HG02938 (cell line): Measurements from ENCODE around the gene SECISBP2.

Experiments
- ATAC-seq: cut with Tn5 transposase; IDR thresholded peaks from one replicate; pipeline ENCODE4 v1.9.1; 2021; ENCODE audit warnings: mild to moderate bottlenecking, moderate library complexity; ENCODE audit not compliant: unreplicated experiment

The SECISBP2 gene

GRCh38 chr9:89380437-89381307, 62.4 kb downstream of the SECISBP2 start:
- ATAC-seq: no peak

- ATAC-seq: no peak
These were observed 63.0 kb downstream of the SECISBP2 start for GRCh38 chr9:89381308-89381609.

DNA sequence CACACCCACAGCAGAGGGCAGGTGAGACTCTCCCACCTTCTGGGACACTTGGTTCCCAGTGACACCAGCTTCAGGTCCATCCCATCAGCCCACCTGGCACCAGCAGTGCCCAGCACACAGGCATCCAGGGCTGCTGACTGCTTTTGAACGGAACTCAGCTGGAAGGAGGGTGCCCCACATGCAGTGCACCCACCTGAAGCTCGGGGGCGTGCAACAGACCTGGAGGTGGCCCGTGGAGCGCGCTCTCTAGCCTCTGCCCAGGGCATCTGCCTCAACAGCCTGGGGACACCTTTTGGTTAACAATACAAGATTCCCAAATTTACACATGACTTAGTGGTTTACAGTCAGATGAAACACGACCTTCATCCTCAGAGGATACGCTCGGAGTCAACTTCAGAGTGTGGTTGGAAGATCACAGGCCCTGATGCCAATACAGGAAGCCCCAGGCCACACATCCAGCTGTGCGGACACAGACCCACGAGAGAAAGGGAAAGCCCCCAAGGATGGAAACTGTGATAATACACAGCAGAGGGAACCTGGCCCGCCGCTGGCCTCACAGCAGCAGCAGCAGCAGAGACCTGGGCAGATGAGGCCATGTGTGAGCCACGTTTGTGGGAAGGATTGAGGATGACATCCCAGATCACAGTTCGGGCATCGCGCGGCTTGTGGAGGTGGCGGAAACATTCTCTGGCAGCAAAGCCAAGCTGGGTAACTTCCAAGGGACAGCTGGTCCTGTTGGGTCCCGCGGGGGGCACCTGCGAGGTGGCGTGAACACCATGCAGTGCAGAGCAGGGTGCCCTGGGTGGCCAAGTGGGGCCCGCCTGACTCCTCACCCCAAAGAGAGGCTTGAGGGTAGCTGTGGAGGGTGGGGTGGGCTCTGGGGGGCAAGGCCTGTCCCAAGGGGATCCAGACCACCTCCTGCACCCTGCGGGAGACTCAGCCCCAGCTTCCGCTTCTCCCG, 64.0 kb downstream of the SECISBP2 start:
- no peak for ATAC-seq

DNA sequence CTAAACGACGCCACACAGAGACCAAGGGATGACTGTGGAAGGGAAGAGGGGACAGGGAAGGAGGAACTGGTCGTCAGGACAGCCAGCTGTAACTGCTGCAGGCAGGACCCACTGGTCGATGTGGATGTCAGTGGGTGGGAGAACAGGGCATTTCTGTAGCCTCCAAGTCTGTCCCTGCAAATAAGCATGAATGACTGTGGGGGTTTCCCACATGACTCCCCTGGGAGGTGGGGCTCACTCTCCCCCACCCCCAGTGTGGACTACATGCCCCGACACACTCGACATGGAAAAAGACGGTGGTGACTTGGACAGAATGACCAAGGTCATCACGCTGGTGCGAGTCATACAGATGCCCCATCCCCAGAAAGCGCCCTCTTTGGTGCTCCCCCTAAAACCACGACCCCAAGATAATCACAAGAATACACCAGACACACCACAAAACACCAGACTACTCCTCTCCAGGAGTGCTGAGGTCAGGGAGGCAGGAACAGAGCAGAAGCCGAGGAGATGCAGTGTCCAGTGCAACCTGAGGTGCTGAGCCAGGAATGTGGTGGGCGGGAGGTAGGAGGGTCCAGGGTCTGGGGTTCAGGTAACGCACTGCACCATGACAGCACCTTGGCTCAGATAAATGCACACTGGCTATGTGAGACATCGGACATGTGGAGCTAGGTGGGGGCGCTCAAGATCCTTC, 64.9 kb downstream of the SECISBP2 start:
- ATAC-seq: no peak

- ATAC-seq: no peak
These were observed 65.5 kb downstream of the SECISBP2 start for GRCh38 chr9:89383721-89384300.

GRCh38 chr9:89384783-89385182, 66.5 kb downstream of the SECISBP2 start:
- no peak for ATAC-seq

DNA sequence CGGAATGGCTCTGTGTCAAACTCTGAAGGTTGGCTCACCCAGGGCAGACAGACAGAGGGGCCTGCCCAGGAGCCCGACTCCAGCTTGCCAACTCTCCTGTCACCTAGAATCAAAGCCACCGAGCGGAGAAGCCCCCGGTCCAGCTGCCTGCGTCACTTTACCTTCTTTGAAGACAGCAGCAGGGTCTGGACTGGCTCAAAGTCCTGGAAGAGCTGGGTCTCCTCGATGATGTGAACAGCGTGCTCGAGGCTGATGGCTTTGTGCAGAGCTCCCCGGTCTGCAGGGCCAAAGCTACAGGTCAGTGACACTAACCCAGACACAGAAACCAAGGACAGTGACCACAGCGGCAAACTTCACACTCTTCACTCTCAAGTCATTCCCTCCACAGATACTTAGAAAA, 67.9 kb downstream of the SECISBP2 start:
- ATAC-seq: no peak

DNA sequence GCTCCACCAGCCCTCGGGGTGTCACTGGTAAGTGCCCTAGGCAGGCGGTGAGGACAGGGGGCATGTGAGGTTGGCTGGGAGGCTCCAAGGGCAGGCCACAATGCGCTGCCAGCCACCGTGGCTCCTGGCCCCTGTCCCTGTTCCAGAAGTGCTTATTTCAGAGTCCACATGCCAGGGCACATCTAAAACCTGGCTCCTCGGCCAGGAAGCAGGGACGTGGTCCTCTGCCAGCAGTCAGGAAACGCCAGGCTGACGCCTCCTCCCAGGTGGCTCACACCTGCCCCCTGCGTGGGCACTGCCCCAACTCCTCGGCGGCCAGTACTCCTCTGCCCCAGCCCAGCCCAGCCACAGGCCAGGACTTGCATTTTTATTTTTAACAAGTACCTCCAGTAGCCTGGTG, 68.5 kb downstream of the SECISBP2 start:
- ATAC-seq: no peak

- no peak for ATAC-seq
These were observed 69.0 kb downstream of the SECISBP2 start for GRCh38 chr9:89387197-89387849.

- no peak for ATAC-seq
These were observed 70.0 kb downstream of the SECISBP2 start for GRCh38 chr9:89388084-89388867.

DNA sequence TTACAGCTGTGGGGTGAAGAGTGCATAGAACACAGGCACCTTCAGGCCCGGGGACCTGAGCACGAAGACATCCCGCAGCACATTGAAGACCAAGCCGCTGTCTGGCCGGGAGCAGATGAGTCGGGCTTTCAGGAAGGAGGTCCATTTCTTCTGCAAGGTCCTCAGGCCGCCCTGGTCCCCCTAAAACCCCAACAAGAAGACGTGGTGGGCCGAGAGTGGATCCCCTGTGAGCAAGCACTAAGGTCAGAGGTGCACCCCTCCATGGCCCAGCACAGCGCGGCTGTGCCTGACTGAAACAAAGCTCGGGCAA, 70.5 kb downstream of the SECISBP2 start:
- no peak for ATAC-seq

DNA sequence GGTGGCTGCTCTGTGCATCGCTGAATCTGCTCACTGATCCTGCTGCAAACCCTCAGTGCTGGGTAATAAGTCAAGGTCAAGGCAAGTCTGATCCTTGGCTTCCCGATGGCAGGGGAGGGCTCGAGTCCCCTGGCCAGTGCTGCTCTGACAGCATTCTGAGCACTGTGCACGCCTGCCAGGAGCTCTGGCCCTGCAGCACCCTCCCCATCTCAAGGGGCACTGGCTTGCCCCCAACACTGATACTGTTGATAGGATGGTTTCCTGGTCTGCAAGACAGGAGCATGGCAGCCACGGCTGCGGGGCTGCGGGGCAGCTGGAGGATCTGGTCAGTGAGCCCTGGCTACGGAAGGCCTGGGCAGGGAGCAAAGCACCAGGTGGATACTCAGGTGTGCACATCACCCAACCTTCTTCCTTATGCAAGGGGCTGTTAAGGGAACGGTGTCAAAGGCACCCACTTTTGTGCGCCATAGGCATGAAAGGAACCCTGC, 71.8 kb downstream of the SECISBP2 start:
- no peak for ATAC-seq

DNA sequence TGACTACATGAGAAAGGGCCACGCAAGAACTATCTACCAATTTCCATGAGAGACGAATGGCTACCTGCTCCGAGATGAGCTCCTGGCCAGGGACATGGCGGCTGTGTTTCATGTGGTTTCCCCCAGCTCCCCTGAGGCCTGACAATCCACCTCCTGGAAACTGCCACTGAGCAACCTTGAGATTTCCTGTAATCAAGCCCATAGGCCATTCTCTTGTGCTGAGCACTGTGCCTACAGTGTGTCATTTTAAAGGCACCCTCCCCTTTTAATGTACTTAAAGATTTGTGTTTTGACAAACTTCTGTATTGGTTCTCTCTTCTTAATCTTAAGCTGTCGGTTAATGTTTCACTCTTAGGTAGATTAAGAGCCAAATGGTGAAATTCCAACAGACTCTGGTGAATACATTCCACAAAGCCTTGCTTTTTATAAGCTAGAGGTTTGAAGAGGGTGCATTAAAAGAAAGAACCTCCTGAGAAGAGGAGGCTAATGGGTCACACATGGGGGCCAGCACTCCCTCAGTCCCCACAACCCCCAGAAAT, 72.3 kb downstream of the SECISBP2 start:
- no peak for ATAC-seq

GRCh38 chr9:89391585-89391984, 73.3 kb downstream of the SECISBP2 start:
- no peak for ATAC-seq

DNA sequence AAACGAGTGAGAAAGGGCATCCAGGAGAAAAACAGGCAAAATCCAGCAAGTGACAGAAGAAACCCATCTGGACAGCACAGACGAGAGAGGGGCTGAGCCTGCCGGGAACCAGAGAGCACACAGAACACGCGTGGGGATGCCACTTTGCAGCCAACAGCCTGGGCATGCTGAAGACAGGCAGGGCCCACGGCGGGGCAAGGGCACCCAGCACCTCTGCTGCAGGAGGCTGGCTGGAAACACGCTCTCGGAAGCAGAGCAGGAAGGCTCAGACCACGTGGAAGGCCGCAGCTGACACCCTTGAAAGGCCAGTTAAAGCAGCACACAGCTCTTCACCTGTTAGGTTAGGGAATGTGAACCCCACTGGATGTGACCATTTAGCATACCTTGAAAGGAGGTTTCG, 76.1 kb downstream of the SECISBP2 start:
- ATAC-seq: no peak

DNA sequence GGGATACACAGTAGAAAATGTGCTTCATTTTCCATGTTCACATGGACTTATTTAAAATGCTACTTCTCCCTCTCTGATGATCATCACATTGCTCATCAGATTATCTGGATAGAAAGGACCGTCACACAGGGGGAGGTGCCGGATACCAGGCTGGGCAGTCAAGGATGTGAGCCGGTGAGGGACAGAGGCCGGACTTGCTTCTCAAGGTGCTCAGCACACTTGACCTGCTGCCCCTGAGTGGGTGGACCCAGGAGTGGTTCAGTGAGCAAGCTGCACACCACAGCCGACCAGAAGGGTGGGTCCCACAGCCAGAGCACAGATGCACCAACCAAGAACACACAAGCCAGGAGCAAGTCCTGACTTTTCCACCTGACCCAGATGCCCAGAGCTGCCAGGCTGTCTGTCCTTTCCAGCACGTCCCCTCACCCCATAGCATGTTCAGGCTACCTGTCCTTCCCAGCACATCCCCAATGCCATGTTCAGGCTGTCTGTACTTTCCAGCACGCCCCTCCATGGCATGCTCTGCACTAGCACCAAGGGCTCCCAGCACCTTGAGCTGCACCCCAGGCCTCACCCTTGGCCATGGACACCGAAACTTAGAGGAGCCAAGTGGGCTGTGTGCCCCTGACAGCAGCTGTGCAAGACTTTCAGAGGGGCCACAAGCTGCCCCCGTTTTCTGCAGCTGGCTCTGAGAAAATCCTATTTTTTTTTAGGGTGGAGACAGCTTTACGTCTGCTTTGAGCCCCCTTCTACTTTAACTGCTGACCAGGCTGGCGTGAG, 77.8 kb downstream of the SECISBP2 start:
- ATAC-seq: no peak

DNA sequence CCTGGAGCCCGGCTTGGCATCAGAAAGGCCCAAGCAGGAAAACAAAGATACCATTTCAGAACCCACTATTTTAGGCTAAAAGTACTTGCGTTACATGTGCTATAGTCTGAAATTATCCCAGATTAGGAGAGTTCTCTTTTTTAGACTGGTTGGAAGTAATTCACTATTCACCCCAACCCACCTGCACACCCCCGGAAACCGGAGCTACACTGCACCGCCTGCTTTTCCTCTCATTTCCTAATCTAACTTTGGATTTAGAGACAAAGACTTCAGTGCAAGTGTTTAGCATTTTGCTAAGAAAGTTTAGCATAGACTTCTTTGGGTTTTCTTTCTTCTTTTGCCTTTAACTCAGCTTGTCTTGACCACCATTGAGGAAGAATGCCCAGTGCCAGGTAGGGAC, 79.2 kb downstream of the SECISBP2 start:
- ATAC-seq: no peak

GRCh38 chr9:89398621-89399020, 80.3 kb downstream of the SECISBP2 start:
- no peak for ATAC-seq
